Uterus (tissue), 2 donors: Measurements from ENCODE around the gene AGBL1.

ENCODE experiments used
- CTCF ChIP-seq, 4 experiments: fragments of 200-600 bp in 2 of 4; fragments of 450-650 bp in 2 of 4; sonication (generic) in 2 of 4; IDR thresholded peaks; one replicate each; pipeline ENCODE4 v1.5.1; 2016 to 2019; ENCODE audit warnings: antibody characterized with exemption in 4 of 4, mild to moderate bottlenecking in 2 of 4, moderate library complexity in 1 of 4
- POLR2A ChIP-seq, 2 donors: fragments of 450-650 bp; IDR thresholded peaks; one replicate each; pipeline ENCODE4 v1.6.1; 2016; ENCODE audit warnings: antibody characterized with exemption in 2 of 2, mild to moderate bottlenecking in 1 of 2, moderate library complexity in 1 of 2

DNA sequence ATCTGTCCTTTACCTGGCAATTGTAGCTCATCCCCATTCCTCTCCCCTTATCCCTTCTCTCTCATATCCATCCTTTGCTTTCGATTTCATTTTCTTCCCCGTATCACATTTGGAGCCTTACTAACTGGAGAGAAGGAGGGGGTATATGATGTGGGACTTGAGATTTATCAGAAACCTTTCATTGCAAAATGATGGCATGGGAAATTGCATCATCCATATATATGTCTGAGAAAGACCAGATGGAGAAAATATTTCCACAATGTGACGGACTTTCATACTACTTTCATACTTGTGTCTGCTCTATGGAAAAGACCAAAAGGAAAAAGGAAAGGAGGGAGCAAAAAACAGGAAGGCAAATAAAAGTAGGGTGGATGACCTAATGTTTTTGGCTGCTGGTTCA lies 675.2 kb downstream of the AGBL1 start:
- no peak for TF ChIP-seq POLR2A (IDR thresholded peaks at IDR 0.05)
- no peak for TF ChIP-seq CTCF (IDR thresholded peaks at IDR 0.05)
